Measurements from ENCODE around the gene ATF6. TPM values are rescaled to one million over a fixed set of nuclear protein-coding genes. Genes with fewer than 3 reads are reported as not detected.

The ATF6 gene
- total and polyA plus RNA-seq, 2 of the 8 experiments (the other 6 are each of a cell fraction or from before 2014, with no cell fraction given) = 4.6 to 10.0 TPM

- Histone ChIP-seq H3K4me2 (ENCODE audit: insufficient read depth in 1 of 2, low read depth in 2 of 2, low read length in 2 of 2) (no peak overlapping the region), H2BK20ac (ENCODE audit: low read length) (no peak overlapping the region), H2BK15ac (ENCODE audit: low read length) (no peak overlapping the region), H3K27ac (ENCODE audit: low read depth, low read length) (no peak overlapping the region), H2BK12ac (ENCODE audit: low read depth, low read length) (no peak overlapping the region), H2BK120ac (replicated peaks; ENCODE audit: low read depth, low read length) (no peak overlapping the region), H3K79me1 (ENCODE audit: low read depth, low read length) (no peaks in the 10 kb centered on the region), H2AK5ac (ENCODE audit: low read depth, low read length) (no peak overlapping the region), H4K8ac (ENCODE audit: extremely low read depth, insufficient read depth, low read length) (no peak overlapping the region), H3K9ac (replicated peaks in 1 of 4; ENCODE audit: extremely low read depth in 1 of 4, low read depth in 3 of 4, low read length in 3 of 4) (no peak overlapping the region), H3K23ac (ENCODE audit: insufficient read length) (no peak overlapping the region), H3K4me3 (ENCODE audit: extremely low read depth in 1 of 4, insufficient read depth in 2 of 4, low read depth in 3 of 4, low read length in 4 of 4) (no peak overlapping the region), H3K4ac (replicated peaks; ENCODE audit: insufficient read length, low read depth, low read length) (no peak overlapping the region), H3K18ac (ENCODE audit: extremely low read depth, low read length) (no peak overlapping the region), H3K79me2 (ENCODE audit: control insufficient read depth in 1 of 2, insufficient read depth in 2 of 2, low read length in 2 of 2) (no peaks in the 10 kb centered on the region), H3K14ac (ENCODE audit: insufficient read length) (no peak overlapping the region), H3K4me1 (replicated peaks in 1 of 4; ENCODE audit: control insufficient read depth in 3 of 4, insufficient read depth in 4 of 4, low read length in 3 of 4) (no peaks in the 10 kb centered on the region), H4K91ac (replicated peaks; ENCODE audit: insufficient read length, low read length) (no peak overlapping the region), H3K36me3 (ENCODE audit: control insufficient read depth in 2 of 4, insufficient read depth in 4 of 4, low read length in 3 of 4) (no peaks in the 10 kb centered on the region), H4K20me1 (replicated peaks in 1 of 2; ENCODE audit: control insufficient read depth in 1 of 2, insufficient read depth in 2 of 2, low read length in 2 of 2) (no peaks in the 10 kb centered on the region), H3K56ac (replicated peaks; ENCODE audit: insufficient read length, low read depth, low read length) (no peak overlapping the region), H3K9me3 (ENCODE audit: insufficient read depth in 2 of 2, low read depth in 1 of 2, low read length in 1 of 2) (no peaks in the 10 kb centered on the region), H4K5ac (ENCODE audit: insufficient read length, low read depth, low read length) (no peak overlapping the region), H3K27me3 (replicated peaks in 1 of 4; ENCODE audit: control insufficient read depth in 3 of 4, extremely low read depth in 1 of 4, insufficient read depth in 3 of 4, low read length in 3 of 4) (no peaks in the 10 kb centered on the region), H3K23me2 (ENCODE audit: low read depth, low read length) (no peaks in the 10 kb centered on the region), H2AFZ (ENCODE audit: low read length) (no peak overlapping the region), H2BK5ac (ENCODE audit: low read depth, low read length) (no peak overlapping the region)
- CTCF ChIA-PET (ENCODE audit: partially characterized antibody) = interaction anchor here (1.0 to 1.7 kb wide), 5 partner anchors 12 to 163 kb away, joined by 3 to 5 read pairs (median 4); no protein-coding TSS in a partner anchor
- TF ChIP-seq BACH1 (IDR thresholded peaks at IDR 0.05; ENCODE audit: low read length) (no peak), POU5F1 (IDR thresholded peaks at IDR 0.05; ENCODE audit: low read depth, low read length) (no peak), RNF2 (IDR thresholded peaks at IDR 0.05; ENCODE audit: borderline replicate concordance, low read depth, low read length, missing control alignments, poor library complexity, severe bottlenecking) (no peak), EZH2 (IDR thresholded peaks at IDR 0.05; ENCODE audit: low read depth, low read length, severe bottlenecking) (no peak), KDM1A (IDR thresholded peaks at IDR 0.05; ENCODE audit: borderline replicate concordance, low read length) (no peak), NANOG (IDR thresholded peaks at IDR 0.05; ENCODE audit: insufficient read depth, low read depth, low read length, poor library complexity, severe bottlenecking) (no peak), MAX (IDR thresholded peaks at IDR 0.05) (no peak), CHD1 (IDR thresholded peaks at IDR 0.05; ENCODE audit: low read depth, low read length) (no peak), ATF3 (IDR thresholded peaks at IDR 0.05; ENCODE audit: insufficient read depth, low read depth, low read length) (no peak)
- TF ChIP-seq, protein P1, sequence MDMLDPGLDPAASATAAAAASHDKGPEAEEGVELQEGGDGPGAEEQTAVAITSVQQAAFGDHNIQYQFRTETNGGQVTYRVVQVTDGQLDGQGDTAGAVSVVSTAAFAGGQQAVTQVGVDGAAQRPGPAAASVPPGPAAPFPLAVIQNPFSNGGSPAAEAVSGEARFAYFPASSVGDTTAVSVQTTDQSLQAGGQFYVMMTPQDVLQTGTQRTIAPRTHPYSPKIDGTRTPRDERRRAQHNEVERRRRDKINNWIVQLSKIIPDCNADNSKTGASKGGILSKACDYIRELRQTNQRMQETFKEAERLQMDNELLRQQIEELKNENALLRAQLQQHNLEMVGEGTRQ (IDR thresholded peaks at IDR 0.05; ENCODE audit: low read length) = no peak
- no peak for FAIRE-seq
- POLR2A ChIA-PET (ENCODE audit: partially characterized antibody) = no interaction called here
- 80% methylated on average over 2 of the region's 2 CpGs; no CpG with 5 or more reads in 1 of the 2 experiments for WGBS, 2 experiments (ENCODE audit: extremely low coverage in 1 of 2, insufficient coverage in 1 of 2, insufficient read length in 1 of 2, insufficient replicate concordance in 2 of 2, low coverage in 1 of 2, low lambda C conversion rate in 2 of 2, missing lambda C conversion rate in 1 of 2)
- no peak for DNase-seq (ENCODE audit: low read depth in 1 of 2, low spot score in 2 of 2)
Observed at GRCh38 chr1:161955606-161956005, 189.5 kb downstream of the ATF6 start.

Data from H1 (cell line).